Cardiac muscle cell (in vitro differentiated cells and primary cell): Measurements from ENCODE around the gene ENTPD3. TPM values are rescaled to one million over a fixed set of nuclear protein-coding genes. Genes with fewer than 3 reads are reported as not detected.

Experiments
- DNase-seq, 2 donors: peaks; one replicate each; pipeline versions ENCODE4 v3.0.0 to v3.0.0-alpha.2; 2010 to 2017; ENCODE audit warnings: low read depth in 1 of 2, low spot score in 1 of 2
- H3K27ac ChIP-seq: fragments of 200-600 bp; sonication (generic); 2 replicates; pipeline ENCODE4 v1.5.1; 2016
- H3K27me3 ChIP-seq: fragments of 200-600 bp; sonication (generic); 2 replicates; pipeline ENCODE4 v1.6.0; 2016; ENCODE audit warnings: control low read depth
- H3K36me3 ChIP-seq: fragments of 200-600 bp; sonication (generic); 2 replicates; pipeline ENCODE4 v1.5.1; 2016; ENCODE audit warnings: control low read depth
- H3K4me1 ChIP-seq: fragments of 200-600 bp; sonication (generic); 2 replicates; pipeline ENCODE4 v1.8.1; 2017; ENCODE audit warnings: low read depth, mild to moderate bottlenecking, mixed run types
- H3K4me3 ChIP-seq: fragments of 200-600 bp; sonication (generic); 2 replicates; pipeline ENCODE4 v1.5.1; 2016; ENCODE audit warnings: mild to moderate bottlenecking
- H3K9me3 ChIP-seq: fragments of 200-600 bp; sonication (generic); 2 replicates; pipeline ENCODE4 v1.5.1; 2017; ENCODE audit warnings: low read depth, mild to moderate bottlenecking, control low read depth
- CTCF ChIP-seq: IDR thresholded peaks from 2 replicates; pipeline ENCODE4 v1.5.1; 2012; ENCODE audit warnings: low read depth, mild to moderate bottlenecking, low read length
- polyA plus RNA-seq: library from polyadenylated mRNA; unstranded; fragments of >200 nt; fragmentation: Nextera tagmentation; extraction: Ambion mirVana; gene quantifications from 2 replicates; pipeline ENCODE4 v1.2.1, GENCODE V29; 2016
- total RNA-seq: library from RNA; depleted of rRNA; stranded (reverse); fragments of >200 nt; gene quantifications from 2 replicates; pipeline ENCODE4 v1.2.3, GENCODE V29; 2016

Gene ENTPD3
- total and polyA plus RNA-seq, 2 experiments from 2014 or later = 0.16 to 0.66 TPM

- Histone ChIP-seq H3K27ac (no peak overlapping the region), H3K4me3 (no peak overlapping the region), H3K9me3 (no peaks in the 10 kb centered on the region), H3K4me1 (no peaks in the 10 kb centered on the region), H3K36me3 (no peaks in the 10 kb centered on the region), H3K27me3 (no peaks in the 10 kb centered on the region)
- TF ChIP-seq CTCF = no peak
- no peak for DNase-seq
These were observed 17.7 kb downstream of the ENTPD3 start for GRCh38 chr3:40404591-40405198.

DNA sequence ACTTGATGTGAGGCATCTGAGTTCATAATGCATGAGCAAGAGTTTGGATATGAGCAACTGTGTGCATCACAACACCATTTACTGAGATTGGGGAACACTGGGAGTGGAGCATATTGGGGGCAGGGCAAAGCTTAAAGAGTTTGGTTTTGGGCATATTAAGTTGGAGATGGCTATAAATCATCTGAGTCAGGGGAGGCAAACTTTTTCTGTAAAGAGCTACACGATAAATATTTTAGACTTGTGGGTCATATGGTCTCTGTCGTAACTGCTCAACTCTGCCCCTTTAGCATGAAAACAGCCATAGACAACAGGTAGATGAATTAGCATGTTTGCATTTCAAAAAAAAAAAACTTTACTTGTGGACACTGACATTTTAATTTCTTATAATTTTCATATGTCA, 20.0 kb downstream of the ENTPD3 start:
- Histone ChIP-seq H3K27ac (no peak overlapping the region), H3K9me3 (no peaks in the 10 kb centered on the region), H3K36me3 (no peaks in the 10 kb centered on the region), H3K4me3 (no peak overlapping the region), H3K27me3 (no peaks in the 10 kb centered on the region), H3K4me1 (no peaks in the 10 kb centered on the region)
- DNase-seq = no peak
- TF ChIP-seq CTCF = no peak

GRCh38 chr3:40407611-40408010, 20.6 kb downstream of the ENTPD3 start:
- Histone ChIP-seq H3K27ac (no peak overlapping the region), H3K27me3 (no peaks in the 10 kb centered on the region), H3K9me3 (no peaks in the 10 kb centered on the region), H3K4me1 (no peaks in the 10 kb centered on the region), H3K4me3 (no peak overlapping the region), H3K36me3 (no peaks in the 10 kb centered on the region)
- DNase-seq = no peak
- no peak for TF ChIP-seq CTCF

DNA sequence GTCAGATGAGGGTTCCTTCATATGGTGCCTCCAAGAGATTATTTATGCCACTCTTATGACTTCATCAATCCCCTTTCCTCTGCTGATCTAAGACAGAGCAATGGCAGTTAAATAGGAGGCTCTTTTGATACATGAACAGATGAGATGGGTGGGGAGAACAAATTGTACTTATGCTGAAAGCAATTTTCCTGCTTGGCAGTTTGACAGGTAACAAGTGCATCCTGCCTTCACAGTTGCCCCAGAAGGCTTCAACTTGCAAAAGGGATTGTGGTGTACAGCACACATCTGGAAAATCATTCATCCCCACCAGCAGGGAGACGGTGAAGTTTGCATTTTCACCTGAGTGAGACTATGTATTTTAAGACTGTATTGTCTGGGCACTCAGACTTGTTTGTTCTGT, 27.3 kb downstream of the ENTPD3 start:
- Histone ChIP-seq H3K9me3 (no peaks in the 10 kb centered on the region), H3K4me1 (no peaks in the 10 kb centered on the region), H3K27ac (no peak overlapping the region), H3K27me3 (no peaks in the 10 kb centered on the region), H3K36me3 (no peaks in the 10 kb centered on the region), H3K4me3 (no peak overlapping the region)
- no peak for DNase-seq
- TF ChIP-seq CTCF = no peak

DNA sequence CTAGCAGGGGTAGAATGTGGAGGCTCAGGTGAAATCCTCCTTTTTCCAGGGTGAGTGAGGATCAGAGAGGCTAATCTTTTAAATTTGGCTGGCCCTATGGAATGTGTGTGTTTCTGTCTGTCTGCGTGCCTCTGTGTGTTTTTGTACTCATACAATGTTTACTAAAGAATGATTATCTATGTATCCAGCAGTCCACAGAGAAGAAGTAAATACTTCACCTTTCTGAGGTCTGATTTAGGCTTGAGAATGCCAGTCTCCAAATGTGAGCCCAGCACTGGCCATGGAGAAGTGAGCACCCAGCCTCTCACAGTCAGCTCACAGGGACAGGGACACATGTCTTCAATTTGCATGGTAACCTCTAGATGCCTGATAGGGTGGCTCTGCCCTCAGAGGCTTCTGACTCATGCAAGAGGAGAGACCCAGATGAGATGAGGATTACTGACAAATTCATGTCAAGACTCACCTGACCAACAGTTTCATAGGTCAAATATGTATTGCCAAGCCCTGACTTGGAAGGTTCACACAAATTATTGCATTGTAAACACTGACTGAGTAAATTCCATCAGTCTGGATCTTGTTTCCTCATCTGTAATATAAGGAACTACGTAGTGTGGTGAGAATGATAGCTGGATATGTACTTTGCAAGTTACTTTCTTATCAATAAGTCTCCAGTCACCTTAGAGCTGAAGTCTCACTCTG, 31.0 kb downstream of the ENTPD3 start:
- no peak for TF ChIP-seq CTCF
- H3K27ac ChIP-seq = no peak overlapping the region
- H3K4me3 ChIP-seq = no peak overlapping the region
- no peaks in the 10 kb centered on the region for H3K4me1 ChIP-seq
- H3K36me3 ChIP-seq = no peaks in the 10 kb centered on the region
- no peaks in the 10 kb centered on the region for H3K27me3 ChIP-seq
- H3K9me3 ChIP-seq = no peaks in the 10 kb centered on the region
- DNase-seq = no peak
